ENCODE results near the gene FGFR3. TPM values are rescaled to one million over a fixed set of nuclear protein-coding genes. Genes with fewer than 3 reads are reported as not detected.

FGFR3 gene
- total RNA-seq, 2 donors from 2014 or later = 8.7 to 78.2 TPM

DNA sequence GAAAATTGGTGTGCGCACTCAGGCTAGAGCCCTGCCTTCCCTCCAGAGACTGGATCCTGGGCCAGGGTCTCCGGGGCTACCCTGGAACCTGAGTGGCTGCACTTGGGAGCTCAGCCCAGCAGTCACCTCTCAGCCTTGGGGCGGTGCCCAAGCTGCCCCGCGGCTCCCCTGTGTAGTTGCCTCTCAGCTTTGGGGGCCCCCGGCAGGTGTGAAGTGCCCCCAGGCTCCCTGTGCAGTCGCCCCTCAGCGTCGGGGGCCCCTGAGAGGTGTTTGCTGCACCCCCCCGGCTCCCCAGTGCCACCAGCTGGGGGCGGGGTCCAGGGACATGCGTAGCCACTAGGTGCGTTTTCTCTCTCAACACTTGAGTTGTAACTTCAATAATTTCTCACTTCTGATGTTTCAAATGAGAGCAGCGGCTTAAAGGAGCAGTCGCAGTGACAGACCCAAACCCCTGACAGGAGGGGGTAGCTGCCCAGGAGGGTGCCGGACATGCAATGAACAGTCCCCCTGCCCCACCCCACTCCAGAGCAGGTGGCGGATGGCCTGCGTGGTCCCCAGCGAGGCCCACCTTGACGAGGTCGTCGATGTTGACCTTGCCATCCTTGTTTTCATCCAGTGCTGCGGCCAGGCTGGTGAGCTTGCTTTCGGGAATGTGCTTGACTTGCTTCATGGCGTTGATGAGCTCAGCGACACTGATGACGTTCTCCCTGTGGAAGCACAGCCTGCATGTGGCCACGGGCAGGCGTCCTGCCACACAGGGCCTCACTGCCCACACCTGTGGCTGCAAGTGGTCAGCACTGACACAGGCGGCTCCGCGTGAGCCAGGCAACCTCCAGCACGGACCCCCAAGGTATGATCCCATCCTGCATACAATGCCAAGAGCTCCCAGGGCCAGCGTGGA is 22.3 kb downstream of the FGFR3 start:
- intact Hi-C loops (cut with DNase I) = no loop called here
- H3K9me3 ChIP-seq = no peaks in the 10 kb centered on the region
- DNase-seq (ENCODE audit: low spot score) = no peak
- no peaks in the 10 kb centered on the region for H3K4me1 ChIP-seq (replicated peaks)
- TF ChIP-seq, protein P1, sequence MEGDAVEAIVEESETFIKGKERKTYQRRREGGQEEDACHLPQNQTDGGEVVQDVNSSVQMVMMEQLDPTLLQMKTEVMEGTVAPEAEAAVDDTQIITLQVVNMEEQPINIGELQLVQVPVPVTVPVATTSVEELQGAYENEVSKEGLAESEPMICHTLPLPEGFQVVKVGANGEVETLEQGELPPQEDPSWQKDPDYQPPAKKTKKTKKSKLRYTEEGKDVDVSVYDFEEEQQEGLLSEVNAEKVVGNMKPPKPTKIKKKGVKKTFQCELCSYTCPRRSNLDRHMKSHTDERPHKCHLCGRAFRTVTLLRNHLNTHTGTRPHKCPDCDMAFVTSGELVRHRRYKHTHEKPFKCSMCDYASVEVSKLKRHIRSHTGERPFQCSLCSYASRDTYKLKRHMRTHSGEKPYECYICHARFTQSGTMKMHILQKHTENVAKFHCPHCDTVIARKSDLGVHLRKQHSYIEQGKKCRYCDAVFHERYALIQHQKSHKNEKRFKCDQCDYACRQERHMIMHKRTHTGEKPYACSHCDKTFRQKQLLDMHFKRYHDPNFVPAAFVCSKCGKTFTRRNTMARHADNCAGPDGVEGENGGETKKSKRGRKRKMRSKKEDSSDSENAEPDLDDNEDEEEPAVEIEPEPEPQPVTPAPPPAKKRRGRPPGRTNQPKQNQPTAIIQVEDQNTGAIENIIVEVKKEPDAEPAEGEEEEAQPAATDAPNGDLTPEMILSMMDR (IDR thresholded peaks at IDR 0.05) = no peak
- TF ChIP-seq POLR2AphosphoS5 (IDR thresholded peaks at IDR 0.05) (no peak), POLR2A (IDR thresholded peaks at IDR 0.05) (no peak)
- H3K36me3 ChIP-seq = peaks cover 14% of the 10 kb centered on the region in 2 donors
- H3K4me3 ChIP-seq = no peak overlapping the region
- no peaks in the 10 kb centered on the region for H3K27me3 ChIP-seq (replicated peaks; ENCODE audit: insufficient read depth)
- H3K27ac ChIP-seq = no peak overlapping the region
- 93% methylated on average over 34 of the region's 34 CpGs for WGBS

GRCh38 chr4:1815997-1816860 is 23.1 kb downstream of the FGFR3 start:
- Histone ChIP-seq H3K27me3 (replicated peaks; ENCODE audit: insufficient read depth) (no peaks in the 10 kb centered on the region), H3K27ac (no peak overlapping the region), H3K4me1 (replicated peaks) (no peaks in the 10 kb centered on the region), H3K9me3 (no peaks in the 10 kb centered on the region), H3K36me3 (peaks cover 14% of the 10 kb centered on the region in 2 donors), H3K4me3 (no peak overlapping the region)
- no peak for TF ChIP-seq POLR2AphosphoS5 (IDR thresholded peaks at IDR 0.05)
- TF ChIP-seq, protein P1 (IDR thresholded peaks at IDR 0.05) = no peak
- TF ChIP-seq POLR2A (IDR thresholded peaks at IDR 0.05) = no peak
- WGBS = 89% methylated on average over 25 of the region's 25 CpGs
- DNase-seq (ENCODE audit: low spot score) = no peak
- intact Hi-C loops (cut with DNase I) = no loop called here

DNA sequence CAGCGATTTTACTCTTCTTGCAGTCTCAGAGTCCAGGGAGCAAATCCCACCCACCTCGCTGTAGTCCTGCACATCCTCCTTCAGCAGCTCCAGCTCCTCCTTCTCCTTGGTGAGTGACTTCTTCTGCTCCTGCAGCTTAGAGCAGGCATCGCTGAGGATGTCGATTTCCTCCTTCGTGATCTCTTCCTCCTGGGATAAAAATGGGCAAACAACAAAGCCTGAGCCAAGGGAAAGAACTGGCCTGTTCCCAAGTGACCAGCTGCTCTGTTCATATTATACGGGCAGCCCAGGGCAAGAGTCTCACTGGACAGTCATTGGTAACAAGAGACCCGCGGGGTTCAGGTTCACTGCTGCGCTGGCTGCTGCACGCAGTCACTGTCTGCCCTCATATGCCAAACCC is 26.2 kb downstream of the FGFR3 start:
- 51% methylated on average over 10 of the region's 10 CpGs for WGBS
- DNase-seq (ENCODE audit: low spot score) = no peak
- no peak overlapping the region for H3K4me3 ChIP-seq
- H3K9me3 ChIP-seq = no peaks in the 10 kb centered on the region
- H3K27me3 ChIP-seq (replicated peaks; ENCODE audit: insufficient read depth) = no peaks in the 10 kb centered on the region
- TF ChIP-seq POLR2AphosphoS5 (IDR thresholded peaks at IDR 0.05) = no peak
- TF ChIP-seq, protein P1 (IDR thresholded peaks at IDR 0.05) = no peak
- no peak for TF ChIP-seq POLR2A (IDR thresholded peaks at IDR 0.05)
- intact Hi-C loops (cut with DNase I) = no loop called here
- peaks cover 14 to 18% of the 10 kb centered on the region in 2 donors for H3K36me3 ChIP-seq
- H3K27ac ChIP-seq = no peak overlapping the region
- H3K4me1 ChIP-seq (replicated peaks) = no peaks in the 10 kb centered on the region

- Histone ChIP-seq H3K27me3 (replicated peaks; ENCODE audit: insufficient read depth) (no peaks in the 10 kb centered on the region), H3K4me3 (no peak overlapping the region), H3K36me3 (peaks cover 14 to 17% of the 10 kb centered on the region in 2 donors), H3K27ac (no peak overlapping the region), H3K9me3 (no peaks in the 10 kb centered on the region), H3K4me1 (replicated peaks) (no peaks in the 10 kb centered on the region)
- TF ChIP-seq POLR2A (IDR thresholded peaks at IDR 0.05) = no peak
- DNase-seq (ENCODE audit: low spot score) = no peak
- intact Hi-C loops (cut with DNase I) = no loop called here
- 89% methylated on average over 7 of the region's 7 CpGs for WGBS
Observed at GRCh38 chr4:1819816-1820215, 26.7 kb downstream of the FGFR3 start.
